ENCODE measurements around the gene ATG2B. TPM values are rescaled to one million over a fixed set of nuclear protein-coding genes. Genes with fewer than 3 reads are reported as not detected.
A peak's percentile ranks its signal among the peaks of the same experiment; 100 is the strongest.

Gene ATG2B
- total RNA-seq, 1 donor from 2014 or later, result 19.9 TPM

DNA sequence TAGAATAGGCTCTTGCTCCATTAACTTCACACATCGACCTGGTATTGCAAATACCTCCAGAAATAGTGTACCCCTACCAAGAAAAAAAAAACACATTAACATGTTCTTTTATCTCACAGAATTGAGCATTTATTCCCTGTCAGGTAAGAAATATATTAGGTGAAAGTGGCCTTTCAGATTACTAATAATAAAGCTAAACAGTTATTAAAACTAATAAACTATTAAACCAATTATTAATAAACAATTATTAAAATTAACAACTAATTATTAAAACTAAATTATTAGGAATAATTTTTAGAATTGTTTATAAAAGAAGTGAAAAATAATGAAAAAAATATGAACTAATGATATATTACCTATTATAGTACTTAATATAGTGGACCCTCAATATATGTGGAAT is 21.6 kb upstream of the ATG2B start:
- TF ChIP-seq, protein P1, sequence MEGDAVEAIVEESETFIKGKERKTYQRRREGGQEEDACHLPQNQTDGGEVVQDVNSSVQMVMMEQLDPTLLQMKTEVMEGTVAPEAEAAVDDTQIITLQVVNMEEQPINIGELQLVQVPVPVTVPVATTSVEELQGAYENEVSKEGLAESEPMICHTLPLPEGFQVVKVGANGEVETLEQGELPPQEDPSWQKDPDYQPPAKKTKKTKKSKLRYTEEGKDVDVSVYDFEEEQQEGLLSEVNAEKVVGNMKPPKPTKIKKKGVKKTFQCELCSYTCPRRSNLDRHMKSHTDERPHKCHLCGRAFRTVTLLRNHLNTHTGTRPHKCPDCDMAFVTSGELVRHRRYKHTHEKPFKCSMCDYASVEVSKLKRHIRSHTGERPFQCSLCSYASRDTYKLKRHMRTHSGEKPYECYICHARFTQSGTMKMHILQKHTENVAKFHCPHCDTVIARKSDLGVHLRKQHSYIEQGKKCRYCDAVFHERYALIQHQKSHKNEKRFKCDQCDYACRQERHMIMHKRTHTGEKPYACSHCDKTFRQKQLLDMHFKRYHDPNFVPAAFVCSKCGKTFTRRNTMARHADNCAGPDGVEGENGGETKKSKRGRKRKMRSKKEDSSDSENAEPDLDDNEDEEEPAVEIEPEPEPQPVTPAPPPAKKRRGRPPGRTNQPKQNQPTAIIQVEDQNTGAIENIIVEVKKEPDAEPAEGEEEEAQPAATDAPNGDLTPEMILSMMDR (conservative IDR thresholded peaks at IDR 0.05), result no peak
- no peak overlapping the region for H3K27ac Mint-ChIP-seq
- no peaks in the 10 kb centered on the region for H3K4me1 Mint-ChIP-seq (ENCODE audit: unreplicated experiment)
- no peaks in the 10 kb centered on the region for H3K27me3 Mint-ChIP-seq
- no peak overlapping the region for H3K4me3 Mint-ChIP-seq
- peaks cover 9% of the 10 kb centered on the region for H3K36me3 Mint-ChIP-seq
- no peak for DNase-seq (ENCODE audit: extremely low spot score, unreplicated experiment)
- no peaks in the 10 kb centered on the region for H3K9me3 Mint-ChIP-seq

DNA sequence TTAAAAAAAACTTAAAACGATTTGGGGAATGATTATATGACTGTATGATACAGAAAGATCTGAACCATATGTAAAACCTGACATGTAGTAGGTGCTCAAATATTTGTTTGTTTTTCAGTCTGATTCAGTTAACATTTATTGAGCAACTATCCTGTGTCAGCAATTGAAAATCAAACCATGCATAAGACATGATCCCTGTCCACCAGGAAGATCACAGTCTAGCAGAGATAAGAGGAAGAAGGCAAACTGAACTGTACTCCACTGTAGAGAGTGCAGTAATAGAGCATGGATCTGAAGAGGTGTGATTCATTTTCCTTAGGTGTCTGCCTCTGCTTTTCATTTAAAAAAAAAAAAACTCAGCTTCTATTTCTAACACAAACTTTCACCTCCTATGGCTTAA is 20.9 kb upstream of the ATG2B start:
- peaks cover 9% of the 10 kb centered on the region for H3K36me3 Mint-ChIP-seq
- TF ChIP-seq, protein P1 (conservative IDR thresholded peaks at IDR 0.05), result no peak
- no peaks in the 10 kb centered on the region for H3K9me3 Mint-ChIP-seq
- H3K27ac Mint-ChIP-seq, result no peak overlapping the region
- no peaks in the 10 kb centered on the region for H3K27me3 Mint-ChIP-seq
- H3K4me1 Mint-ChIP-seq (ENCODE audit: unreplicated experiment), result no peaks in the 10 kb centered on the region
- H3K4me3 Mint-ChIP-seq, result no peak overlapping the region
- no peak for DNase-seq (ENCODE audit: extremely low spot score, unreplicated experiment)

DNA sequence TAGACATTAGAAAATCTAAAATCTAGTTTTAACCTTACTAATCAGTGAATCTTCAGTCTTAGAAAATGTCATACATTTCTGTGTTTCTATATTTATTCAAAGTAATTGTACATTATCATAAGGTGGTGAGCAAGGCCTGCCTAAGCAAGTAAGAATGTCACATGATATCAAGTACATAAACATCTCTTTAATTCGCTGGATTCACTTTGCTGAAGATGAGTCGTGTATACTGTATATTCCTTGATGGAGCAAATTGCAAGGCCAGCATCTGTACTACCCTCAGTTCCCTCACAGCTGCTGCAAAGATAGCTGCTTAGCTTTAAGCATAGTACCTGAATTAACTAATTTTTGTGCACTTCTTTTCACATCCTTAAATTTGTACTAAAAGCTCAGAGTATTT is 20.3 kb upstream of the ATG2B start:
- no peak overlapping the region for H3K4me3 Mint-ChIP-seq
- peaks cover 9% of the 10 kb centered on the region for H3K36me3 Mint-ChIP-seq
- no peak overlapping the region for H3K27ac Mint-ChIP-seq
- H3K9me3 Mint-ChIP-seq, result no peaks in the 10 kb centered on the region
- DNase-seq (ENCODE audit: extremely low spot score, unreplicated experiment), result no peak
- no peaks in the 10 kb centered on the region for H3K4me1 Mint-ChIP-seq (ENCODE audit: unreplicated experiment)
- H3K27me3 Mint-ChIP-seq, result no peaks in the 10 kb centered on the region
- TF ChIP-seq, protein P1 (conservative IDR thresholded peaks at IDR 0.05), result no peak

DNA sequence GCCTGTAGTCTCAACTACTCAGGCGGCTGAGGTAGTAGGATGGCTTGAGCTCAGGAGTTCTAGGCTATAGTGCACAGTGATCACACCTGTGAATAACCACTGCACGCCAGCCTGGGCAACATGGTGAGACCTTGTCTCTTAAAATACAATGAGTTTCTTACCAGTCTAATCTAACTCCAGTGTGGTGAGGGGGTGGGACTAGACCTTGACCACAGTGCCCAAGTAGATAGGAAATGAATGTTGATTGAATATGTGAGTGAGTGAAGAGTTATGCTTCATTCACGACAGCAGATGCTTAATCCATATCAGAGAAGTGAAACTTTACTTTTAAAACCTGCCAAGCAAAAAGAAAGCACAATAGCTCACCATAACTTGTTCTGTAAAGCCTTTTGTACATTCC is 17.6 kb upstream of the ATG2B start:
- no peaks in the 10 kb centered on the region for H3K27me3 Mint-ChIP-seq
- H3K4me1 Mint-ChIP-seq (ENCODE audit: unreplicated experiment), result no peaks in the 10 kb centered on the region
- TF ChIP-seq, protein P1 (conservative IDR thresholded peaks at IDR 0.05), result no peak
- H3K27ac Mint-ChIP-seq, result no peak overlapping the region
- no peak overlapping the region for H3K4me3 Mint-ChIP-seq
- no peak for DNase-seq (ENCODE audit: extremely low spot score, unreplicated experiment)
- peaks cover 5% of the 10 kb centered on the region for H3K9me3 Mint-ChIP-seq
- H3K36me3 Mint-ChIP-seq, result peaks cover 14% of the 10 kb centered on the region

DNA sequence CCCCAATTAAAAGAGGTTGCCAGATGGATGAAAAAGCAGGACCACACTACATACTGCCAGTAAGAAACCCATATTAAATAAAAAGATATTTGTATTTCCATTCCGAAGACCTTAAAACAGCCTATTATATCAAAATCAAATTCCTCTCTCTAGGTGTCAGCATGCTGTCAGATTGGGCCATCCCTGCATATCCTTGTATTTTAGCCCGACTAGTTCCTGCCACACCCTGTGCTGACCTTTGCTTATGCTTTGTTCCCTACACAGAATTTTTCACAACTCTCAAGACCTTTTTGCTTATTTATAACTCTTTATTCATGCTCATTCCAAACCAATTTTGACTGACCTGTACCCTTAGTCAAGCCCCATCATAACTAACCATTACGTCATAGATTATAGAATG is 13.0 kb upstream of the ATG2B start:
- Mint-ChIP-seq H3K9me3 (peaks cover 5% of the 10 kb centered on the region), H3K27ac (peak overlapping the region; percentile 26), H3K4me3 (no peak overlapping the region), H3K4me1 (ENCODE audit: unreplicated experiment) (no peaks in the 10 kb centered on the region), H3K27me3 (no peaks in the 10 kb centered on the region), H3K36me3 (peaks cover 16% of the 10 kb centered on the region)
- TF ChIP-seq, protein P1 (conservative IDR thresholded peaks at IDR 0.05), result no peak
- no peak for DNase-seq (ENCODE audit: extremely low spot score, unreplicated experiment)

DNA sequence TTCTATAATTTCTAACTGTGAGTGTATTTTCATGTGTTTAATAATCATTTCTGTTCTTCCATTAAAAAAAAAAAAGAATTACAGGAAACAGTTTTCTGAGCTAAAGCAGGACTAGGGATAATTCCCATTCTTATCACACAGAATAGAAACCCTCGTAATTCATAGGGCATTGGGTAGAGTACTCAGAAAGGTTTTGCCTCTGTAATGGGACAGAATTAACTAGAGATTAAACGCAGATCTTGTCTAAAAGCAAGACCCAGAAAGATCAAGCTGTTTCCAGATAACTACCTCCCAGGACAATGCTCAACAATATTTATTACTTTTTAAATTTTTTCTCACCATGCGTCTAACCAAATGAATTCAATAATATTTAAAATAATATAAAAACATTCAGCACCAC is 10.4 kb upstream of the ATG2B start:
- TF ChIP-seq, protein P1 (conservative IDR thresholded peaks at IDR 0.05), result no peak
- Mint-ChIP-seq H3K36me3 (peaks cover 27% of the 10 kb centered on the region), H3K4me3 (no peak overlapping the region)

More for the DNA sequence above, 10.4 kb upstream of the ATG2B start:
- no peak for DNase-seq (ENCODE audit: extremely low spot score, unreplicated experiment)
- no peak overlapping the region for H3K27ac Mint-ChIP-seq
- H3K27me3 Mint-ChIP-seq, result no peaks in the 10 kb centered on the region
- peaks cover 2% of the 10 kb centered on the region for H3K4me1 Mint-ChIP-seq (ENCODE audit: unreplicated experiment)
- peaks cover 10% of the 10 kb centered on the region for H3K9me3 Mint-ChIP-seq
